Fibroblast of peridontal ligament (primary cell): ENCODE results near the gene TMEM235.
"Not testable (repeated sequence)": the region's sequence is repeated elsewhere in the genome, so short reads cannot be mapped to it uniquely, and the experiment has no call there.

ENCODE experiments used
- DNase-seq: peaks from one replicate; pipeline ENCODE4 v3.0.0-alpha.2; 2010; ENCODE audit errors: extremely low read depth

Gene TMEM235

DNA sequence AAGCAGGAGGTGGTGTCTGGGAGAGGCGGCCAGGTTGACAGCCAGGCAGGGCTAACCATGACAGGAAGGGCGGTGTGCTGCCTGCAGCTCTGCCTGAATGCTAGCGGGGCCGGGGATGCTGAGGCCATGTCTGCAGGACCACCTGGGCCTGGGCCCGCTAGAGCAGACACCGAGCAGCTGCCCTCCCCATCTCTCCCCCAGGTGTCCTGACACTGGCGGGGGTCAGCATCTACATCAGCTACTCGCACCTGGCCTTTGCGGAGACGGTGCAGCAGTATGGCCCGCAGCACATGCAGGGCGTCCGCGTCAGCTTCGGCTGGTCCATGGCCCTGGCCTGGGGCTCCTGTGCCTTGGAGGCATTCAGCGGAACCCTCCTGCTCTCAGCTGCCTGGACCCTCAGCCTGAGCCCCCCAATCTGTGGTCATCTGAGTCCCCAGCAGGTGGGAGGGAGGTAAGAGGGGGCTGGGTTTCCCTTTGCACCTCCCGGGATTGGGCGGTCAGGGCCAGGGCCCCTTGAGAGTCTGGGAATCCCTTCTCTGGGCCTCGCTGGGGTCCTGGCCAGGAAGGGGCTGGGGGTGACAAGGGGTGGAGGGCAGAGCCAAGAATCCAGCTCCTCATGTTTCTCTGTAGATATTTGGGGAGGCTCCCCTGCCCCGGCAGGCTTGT lies 7.5 kb downstream of the TMEM235 start:
- no peak for DNase-seq

DNA sequence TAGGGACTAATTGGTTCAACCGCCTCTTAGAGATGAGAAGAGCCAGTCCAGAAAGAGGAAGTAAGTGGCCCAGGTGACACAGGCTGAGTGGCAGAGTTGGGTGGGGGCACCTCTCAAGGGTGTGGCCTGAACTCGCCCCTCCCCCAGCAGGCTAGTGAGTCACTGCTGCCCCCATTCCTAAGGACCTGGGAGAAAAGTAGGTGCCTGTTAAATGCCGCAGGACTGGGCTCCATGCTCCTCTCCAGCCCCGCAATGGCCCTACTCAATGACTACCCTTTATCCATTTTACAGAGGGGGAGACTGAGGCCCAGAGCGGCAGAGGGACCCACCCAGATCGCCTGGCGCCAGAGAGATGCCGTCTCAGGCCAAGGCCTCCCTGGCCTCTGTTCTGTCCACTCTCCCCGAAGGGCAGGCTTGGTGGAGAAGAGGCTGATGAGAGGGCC lies 8.1 kb downstream of the TMEM235 start:
- DNase-seq = no peak

DNA sequence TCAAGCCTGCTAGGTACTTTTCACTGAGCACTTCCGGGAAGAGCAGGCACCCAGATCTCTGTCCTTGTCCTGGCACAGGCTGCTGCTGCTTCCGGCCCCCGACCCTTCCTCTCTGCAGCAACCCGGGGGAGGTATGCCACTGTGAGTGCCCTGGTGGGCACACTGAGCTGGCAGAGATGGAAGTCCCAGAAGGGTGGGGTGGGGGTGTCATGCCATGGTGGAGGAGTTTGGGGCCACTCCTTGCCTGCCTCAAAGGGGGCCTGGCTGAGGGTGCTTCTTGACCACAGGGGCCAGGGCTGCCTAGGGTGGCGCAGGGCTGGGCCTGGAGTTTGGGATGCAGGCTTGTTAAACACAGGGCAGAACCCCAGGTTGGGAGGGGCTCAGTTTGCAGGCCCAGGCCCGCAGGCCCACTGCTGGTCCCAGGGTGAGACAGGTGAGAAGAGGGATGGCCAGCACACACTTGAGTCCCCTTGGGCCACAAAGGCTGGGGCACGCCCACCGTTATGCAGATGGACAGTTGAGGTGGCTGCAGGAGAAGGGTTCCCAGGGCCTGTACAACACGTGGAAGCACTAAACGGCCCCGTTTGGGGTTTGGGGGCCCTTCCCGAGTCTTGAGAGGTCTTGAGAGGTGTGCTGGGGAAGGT lies 8.7 kb downstream of the TMEM235 start:
- no peak for DNase-seq

DNA sequence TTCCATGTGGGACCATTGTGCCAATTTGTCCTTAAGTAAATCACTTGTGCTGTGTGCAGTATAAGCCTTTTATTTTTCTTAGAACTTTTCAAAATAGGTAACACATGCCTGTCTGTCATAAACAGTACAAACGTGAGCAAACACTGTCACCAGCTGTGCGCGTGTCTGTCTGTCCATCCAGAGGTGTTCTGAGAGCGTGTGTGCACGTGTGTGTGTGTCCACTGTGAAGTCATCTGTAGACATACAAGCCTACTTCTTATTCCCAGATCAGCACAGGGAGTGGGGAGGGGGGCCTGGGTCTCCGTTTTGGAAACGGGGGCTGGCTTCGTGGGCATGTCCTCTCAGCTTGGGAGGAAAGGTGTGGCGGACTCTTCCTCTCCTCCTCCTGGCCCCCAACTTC lies 9.4 kb downstream of the TMEM235 start:
- no peak for DNase-seq

DNA sequence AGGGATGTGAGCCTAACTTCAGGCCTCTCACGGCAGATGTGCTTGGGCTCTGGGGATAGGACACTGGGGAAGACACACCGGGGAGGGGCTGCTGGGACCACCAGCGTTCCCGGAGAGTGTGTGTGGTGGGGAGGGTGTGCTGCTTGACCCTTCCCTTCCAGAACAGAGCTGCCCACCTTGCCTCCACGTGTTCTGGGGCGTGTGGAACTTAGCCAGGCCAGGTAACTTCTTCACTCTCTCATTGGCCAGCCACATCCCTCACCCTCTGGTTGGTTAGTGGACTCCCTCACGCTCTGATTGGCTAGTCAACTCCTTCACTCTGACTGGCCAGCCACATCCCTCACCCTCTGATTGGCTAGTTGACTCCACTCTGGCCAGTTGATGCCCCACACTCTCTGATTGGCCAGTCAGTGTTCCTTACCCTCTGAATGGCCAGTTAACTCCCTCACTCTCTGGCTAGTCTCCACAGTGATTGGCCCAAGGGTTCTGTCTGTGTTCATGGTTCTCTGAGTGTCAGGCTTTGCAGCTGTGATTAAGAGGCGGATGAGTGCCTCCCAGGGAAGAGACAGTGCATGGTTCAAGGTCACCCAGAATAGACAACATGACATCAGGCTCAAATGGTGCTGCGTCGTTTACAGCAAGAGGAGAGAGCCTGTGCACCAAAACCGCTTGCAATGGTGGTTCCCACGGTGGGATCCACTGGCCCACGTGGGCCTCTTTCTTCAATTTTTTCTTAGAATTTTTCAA lies 10.0 kb downstream of the TMEM235 start:
- peak; percentile 20 for DNase-seq

DNA sequence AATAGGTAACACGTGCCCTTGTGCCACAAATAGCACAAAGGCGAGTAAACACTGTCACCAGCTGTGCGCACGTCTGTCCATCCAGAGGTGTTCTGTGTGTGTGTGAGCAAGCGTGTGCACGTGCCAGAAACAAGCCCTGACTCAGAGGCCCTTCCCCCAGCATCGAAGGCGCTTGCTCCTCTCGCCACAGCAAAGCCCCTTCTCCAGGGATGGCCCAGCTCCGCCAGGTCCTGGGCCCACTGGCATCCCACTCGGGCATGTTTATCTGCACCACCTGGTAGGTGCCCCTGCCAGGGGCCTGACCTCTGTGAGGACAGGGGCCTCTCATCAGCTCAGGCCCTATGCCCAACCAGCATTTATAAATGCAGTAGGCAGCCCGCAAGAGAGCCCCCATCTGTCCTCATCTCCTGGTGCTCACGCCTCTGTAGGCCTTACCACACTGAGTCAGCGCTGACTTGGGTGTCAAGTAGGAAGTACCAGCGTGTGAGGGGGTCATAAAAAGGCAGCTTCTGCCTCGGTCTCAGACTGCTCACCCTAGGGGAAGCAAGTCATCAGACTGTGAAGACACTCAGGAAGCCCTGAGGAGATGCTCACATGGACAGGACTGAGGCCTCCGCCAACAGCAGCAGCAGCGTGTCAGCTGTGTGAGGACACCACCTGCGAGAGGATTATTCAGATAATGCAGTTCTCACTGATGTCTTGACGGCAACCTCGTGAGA lies 10.8 kb downstream of the TMEM235 start:
- no peak for DNase-seq

DNA sequence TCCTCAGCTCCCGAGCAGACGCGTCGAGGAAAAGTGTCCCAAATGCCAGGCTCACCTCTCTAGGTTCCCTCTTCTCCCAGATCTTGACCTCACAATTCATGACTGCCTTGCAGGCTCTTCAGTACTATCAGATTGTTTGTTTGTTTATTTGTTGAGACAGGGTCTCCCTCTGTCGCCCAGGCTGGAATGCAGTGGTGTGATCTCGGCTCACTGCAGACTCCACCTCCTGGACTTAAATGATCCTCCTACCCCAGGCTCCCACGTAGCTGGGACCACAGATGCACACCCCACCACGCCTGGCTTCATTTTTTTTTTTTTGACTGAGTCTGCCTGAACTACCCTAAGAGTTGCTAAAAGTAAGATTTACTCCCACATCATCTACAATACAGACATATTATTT lies 15.9 kb downstream of the TMEM235 start:
- no peak for DNase-seq

DNA sequence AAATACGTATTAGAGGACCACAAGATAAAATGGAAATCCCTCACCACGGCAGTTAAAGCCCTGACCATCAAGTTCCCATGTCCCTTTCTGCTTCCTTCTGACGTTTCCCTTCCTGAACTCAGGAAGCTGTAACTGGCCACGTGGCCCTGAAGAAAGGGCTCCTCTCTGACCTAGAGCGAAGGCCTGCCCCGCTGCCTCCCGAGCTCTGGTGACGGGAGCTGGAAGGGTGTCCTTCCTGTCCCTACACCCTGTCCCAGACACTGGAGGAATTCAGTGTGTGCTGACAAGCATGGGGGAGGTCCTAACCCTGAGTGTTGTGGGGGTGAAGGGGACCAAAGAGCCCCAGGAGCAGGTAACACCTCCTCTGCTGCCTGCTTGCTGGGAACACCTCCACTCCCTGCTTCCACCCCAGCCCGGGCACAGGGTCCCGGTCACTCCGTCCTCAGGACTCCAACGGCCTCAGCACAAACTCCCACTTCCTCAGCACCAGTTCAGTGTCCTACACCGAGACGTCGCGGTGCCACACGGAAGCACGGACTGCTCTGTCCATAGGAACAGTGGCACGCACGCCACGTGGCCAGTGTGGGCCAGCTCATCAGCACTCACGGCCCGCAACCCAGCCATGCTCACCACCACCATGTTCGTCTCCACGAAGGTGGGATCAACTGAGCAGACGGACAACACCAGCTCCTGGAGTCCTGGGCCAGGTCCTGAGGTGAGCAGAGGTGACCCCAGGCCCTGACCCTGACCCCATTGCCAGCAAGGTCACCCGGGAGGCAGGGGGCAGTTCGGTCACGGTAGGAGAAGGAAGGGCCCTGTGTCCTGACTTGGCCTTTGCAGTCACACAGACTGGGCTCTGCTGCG lies 16.9 kb downstream of the TMEM235 start:
- DNase-seq = no peak

DNA sequence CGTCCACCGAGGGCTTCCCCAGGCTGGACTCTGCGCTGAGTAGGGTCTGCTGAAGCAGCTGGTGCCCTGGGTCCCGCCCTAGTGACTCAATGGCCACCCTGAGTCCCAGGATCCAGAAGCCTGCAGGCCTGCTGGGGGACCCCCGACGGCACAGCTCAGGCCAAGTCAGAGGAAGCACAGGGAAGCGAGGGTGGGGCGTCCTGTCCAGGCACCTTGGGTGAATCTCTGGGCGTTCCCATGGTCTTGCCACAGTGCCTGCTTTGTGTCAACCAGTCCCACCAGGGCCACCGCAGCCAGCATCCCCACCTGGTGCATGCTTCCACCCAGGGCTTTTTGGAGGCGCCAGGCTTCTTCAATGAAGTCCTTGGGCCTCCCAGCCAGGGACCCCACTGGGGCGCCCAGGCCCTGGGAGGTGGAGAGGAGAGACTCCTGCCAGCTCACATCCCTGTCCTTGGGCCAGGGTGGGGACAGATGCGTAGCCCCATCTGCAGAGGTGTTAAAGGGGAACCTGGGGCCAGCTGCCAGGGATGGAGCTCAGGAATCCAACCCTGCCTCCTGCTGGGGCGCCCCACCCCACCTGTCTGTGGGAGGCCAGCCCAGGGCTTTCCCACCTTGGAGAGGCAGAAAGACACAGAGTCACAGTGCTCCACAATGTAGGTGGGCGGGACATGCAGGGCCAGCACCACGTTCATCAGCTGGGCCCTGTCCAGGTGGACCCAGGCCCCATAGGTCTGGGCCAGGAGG lies 17.8 kb downstream of the TMEM235 start:
- no peak for DNase-seq

DNA sequence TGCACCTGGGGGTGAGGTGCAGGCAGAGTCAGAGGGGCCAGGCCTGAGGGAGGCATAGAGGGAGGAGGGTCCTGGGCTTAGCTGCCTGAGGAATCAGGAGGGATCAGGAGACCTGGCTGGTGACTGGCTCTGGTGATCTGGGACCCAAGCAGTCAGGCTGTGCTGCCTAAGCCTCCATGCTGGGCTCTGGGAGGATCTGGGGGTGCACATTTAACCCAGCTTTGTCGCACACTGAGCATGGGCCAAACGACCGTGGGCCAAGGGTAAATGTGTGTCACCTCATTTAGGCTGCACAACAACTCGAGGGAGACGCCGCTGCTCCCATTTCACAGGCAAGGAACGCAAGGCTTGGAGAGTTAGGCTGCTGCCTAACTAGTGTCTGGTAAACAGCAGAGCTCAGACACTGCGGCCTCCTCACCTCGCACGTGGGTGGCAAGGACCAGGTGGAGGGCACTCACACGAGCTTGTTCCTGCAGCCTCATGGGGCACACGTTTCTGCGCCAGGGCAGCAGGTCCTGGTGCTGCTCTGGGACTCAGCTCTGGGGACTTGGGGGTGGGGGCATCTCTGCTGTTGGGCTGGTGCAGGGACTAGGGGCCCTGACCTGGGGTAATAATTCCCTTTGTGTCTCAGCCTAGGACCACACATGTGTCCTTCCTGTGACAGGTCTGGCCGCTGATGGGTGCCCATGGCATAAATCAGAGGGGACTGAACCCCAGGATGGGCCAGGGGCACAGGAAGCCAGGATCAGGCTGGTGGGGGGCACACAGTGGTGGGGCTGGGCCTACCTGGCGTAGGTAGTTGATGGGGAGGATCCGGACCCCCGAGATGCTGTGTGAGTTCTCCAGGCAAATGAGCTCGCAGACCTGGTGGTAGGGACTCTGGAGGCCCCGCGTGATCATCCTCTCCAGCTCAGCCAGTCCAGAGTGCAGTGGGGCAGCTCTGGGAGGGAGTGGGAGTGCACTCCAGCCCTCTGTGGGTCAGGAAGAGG lies 18.7 kb downstream of the TMEM235 start:
- DNase-seq = no peak

DNA sequence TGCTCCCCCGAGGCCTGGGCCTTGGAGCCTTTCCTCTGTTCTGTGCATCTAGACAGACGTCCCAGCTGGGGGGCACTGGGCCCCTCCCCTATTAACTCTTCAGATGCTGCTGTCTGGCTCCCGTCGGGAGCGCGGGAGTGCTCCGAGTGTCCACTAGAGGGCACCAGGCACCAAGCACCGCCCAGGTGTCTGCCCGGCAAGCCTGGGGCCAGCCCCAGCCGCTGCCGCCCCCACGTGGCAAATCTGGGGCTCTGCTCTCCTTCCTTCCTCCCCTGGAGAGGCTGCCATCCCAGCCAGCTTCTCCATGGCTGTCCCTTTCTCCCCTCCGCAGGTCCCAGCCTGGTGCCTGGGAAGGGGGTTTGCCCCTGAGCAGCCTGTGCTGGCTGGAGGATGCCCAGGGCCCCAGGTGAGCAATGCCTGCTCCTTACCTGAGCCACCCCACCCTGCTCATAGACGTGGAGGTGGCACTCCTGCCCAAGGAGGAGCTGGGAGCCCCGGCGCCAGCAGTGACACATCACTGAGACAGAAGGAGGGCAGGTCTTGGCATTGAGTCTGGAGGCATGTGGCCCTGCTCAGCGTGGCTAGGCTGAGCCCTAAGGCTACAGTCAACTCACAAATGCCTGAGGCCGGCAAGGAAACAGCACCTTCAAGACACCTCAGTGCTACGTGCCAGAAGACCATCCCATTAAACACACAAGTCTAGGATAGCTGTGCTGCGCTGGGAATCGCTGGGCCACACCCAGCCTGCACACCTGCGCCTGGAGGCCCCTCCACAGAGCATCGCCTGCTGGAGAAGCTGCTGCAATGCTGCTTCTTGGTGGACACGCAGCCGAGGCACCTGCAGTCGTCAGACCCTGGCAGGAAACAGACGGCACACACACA lies 19.7 kb downstream of the TMEM235 start:
- DNase-seq = peak; percentile 73

DNA sequence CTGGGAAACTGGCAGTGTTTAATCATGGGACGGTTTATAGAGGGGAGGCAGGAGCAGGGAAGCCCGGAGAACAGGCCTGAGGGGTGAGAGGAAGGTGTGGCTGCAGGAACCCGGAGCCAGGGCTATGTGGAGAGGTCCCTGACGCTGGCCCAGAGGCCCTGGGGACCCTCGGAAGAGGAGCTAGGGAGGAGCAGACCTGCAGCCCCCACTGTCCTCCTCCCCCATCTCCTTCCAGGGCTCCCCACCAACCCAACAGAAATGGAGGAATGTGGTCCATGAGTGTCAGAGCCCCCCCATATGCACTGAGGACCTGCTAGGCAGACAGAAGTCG lies 20.3 kb downstream of the TMEM235 start:
- DNase-seq = no peak

DNA sequence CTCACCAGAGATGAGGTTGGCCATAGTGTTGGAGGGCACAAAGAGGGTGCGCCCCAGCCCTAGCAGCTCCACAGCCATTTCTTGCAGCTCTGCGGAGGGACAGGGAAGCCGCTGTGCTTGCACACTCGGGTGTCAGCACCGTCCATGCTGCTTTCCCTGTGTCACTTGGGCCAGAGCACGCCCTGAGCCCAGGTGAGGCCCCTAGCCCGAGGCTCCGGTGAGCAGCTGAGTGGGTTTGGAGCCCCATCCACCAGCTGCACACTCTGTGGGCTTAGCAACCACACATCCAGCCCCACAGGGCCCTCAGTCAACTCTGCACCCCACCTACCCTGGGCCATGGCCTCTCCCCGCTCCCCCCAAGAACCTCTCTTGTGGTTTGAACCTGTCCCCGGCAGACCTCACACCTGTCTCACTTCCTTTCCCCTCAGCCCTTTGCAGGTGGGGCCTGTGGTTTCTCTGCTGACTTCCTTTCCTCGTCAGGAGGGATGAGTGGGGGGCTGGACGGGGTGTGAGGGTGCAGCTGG lies 20.7 kb downstream of the TMEM235 start:
- no peak for DNase-seq

DNA sequence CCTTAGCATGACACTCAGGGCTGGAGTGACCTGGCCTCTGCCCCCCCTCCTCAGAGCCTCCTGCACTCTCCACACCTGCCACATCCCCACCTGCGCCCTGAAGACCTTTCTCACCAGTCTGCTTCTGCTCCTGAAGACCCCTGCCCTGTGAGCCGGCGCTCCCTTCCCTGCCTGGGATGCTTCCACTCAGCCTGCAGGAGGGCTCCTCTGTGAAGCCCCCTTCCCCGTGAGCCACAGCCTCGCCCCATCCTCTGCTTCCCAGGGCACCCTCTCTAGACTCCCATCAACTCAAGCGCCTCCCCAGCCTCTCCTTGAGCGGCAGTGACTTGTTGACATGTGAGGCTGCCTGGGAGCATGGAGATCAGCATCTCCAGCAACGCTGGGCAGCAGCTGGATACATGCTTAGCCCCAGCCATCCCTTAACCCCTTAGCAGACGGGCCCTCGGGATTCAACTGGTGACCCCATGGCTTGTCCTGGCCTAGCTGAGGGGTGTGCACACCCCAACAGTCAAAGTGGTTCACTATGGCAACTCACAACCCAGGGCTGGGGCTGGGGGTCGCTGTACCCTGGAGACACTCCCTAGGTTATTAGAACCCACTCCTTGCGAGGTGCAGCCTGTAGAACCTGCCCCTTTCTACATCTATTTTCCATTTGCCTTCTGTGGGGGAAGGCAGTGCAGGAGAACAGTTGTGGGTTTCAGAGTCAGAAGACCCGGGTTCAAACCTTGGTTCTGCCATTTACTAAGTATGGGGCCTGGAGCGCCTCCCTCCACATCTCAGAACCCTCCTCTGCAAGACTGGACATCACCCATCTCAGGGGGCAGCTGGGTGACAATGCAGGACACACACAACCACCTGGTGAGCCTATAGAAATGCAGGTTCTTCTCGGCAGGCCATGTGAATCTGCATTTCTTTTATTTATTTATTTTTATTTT lies 21.5 kb downstream of the TMEM235 start:
- DNase-seq = no peak

DNA sequence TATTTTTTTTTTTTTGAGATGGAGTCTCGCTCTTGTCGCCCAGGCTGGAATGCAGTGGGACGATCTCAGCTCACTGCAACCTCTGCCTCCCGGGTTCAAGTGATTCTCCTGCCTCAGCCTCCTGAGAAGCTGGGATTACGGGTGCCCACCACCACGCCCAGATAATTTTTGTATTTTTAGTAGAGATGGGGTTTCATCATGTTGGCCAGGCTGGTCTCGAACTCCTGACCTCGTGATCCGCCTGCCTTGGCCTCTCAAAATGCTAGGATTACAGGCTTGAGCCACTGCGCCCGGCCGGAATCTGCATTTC lies 22.2 kb downstream of the TMEM235 start:
- DNase-seq = not testable (repeated sequence)

DNA sequence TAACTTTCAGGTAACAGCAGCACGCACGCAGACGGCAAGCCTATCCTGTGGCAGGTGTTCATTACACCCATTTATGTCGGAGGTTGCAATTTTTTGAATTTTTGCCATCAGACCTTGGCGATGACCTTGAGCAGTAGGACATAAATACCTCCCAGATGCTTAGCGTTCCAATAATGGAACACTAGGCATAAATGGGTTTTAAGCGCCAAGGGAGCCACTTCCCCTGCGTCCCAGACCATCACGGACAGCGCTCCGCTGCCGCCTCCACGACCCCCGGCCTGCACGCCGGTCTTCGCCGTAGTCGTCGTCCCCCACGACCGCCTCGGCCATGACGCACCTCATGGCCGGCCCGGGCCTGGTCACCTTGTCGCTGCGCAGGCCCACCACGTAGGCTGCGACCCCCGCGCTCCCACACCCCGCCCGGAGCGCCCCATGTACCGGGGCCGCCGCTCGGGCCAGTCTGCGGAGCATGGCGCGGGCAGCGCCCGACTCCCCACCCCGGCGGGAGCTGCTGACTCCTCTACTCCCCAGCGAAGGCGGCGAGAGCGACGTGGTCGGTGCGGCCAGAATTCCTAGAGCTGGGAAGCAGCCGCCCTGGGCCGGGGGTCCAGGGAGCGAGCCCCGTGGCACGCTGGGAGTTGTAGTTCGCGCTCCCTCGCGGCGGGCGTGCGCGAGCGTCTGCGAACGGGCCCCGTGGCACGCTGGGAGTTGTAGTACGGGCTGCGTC lies 22.7 kb downstream of the TMEM235 start:
- DNase-seq = peak; percentile 67
